NCI-H446 treated with DMSO at 0.1 percent for 48 hours (cell line): Measurements from ENCODE around the gene USP48.
A peak's percentile ranks its signal among the peaks of the same experiment; 100 is the strongest.

Experiments
- DNase-seq: peaks from one replicate; lab custom pipeline; 2025; lab: John Stamatoyannopoulos, UW

The USP48 gene

DNA sequence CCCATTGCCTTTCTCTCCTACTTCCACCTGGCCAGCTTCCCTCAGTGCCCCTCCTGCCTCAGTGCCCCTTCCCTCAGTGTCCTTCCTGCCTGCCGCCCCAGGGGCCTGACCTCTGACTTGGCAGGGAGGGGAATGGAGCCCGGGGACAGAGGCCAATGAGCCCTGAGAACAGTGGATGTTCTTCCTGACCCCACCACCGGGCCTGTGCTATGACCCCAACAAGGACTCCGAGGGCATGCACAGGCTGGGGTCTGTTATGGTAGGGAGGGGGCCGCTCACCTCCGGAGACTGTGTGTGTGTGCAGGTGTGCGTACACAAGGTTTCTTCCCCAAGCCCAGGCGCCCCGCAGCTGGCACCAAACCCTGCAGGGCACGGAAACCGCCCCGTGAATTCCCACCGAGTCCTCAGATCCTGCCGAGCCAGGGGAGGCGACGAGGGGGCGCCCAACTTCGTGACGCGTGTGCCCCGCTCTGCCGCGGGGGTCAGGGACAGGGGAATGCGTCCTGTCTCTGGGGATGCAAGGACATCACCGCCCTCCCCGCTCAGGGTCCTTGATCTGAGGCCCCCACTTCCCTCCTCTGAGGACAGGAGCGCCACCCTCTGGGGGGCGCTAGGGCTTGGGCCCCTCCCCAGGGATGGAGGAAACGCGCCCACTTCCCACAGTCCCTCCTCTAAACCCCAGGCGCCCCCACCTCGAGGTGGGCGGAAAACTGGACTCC, 114.6 kb downstream of the USP48 start:
- no peak for DNase-seq

DNA sequence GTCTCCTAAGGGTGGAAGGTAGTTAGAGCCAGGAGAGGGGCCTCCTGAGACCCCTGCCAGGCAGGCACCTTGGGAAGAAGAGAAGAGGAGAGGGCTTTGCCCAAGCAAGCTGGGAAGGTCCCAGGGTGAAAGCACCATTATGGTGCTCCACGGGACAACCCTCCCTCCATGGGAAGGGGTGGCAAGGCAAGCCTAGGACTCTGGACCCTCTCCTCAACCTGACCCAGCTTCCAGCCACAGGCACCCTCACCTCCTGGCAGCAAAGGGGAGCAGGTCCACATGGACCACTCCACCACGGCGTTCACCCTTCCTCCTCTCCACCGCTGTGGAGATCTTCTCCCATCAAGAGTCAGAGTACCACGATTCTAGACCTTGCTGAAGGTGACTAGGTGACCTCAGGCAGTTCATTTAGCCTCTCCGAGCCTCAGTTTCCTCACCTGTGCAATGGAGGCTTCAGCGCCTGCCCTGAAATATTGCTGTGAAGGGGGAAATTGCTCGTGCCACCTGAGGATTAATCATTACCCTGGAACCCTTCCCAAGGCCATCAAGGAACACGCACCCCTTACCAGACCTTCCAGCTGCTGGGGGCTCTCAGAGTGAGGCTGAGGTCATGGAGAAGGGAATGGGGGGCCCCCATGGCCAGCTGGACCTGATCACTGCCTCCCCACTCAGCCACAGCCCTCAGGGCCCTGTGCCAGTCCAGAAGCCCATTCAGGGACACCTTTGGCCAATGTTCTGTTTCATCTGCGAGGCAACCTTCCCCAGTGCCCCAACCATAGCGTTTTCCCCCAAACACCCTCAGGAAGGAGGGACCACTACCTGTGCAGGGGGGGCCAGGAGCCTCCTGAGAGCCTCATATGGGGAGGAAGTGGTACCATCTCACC, 115.4 kb downstream of the USP48 start:
- DNase-seq, result no peak

DNA sequence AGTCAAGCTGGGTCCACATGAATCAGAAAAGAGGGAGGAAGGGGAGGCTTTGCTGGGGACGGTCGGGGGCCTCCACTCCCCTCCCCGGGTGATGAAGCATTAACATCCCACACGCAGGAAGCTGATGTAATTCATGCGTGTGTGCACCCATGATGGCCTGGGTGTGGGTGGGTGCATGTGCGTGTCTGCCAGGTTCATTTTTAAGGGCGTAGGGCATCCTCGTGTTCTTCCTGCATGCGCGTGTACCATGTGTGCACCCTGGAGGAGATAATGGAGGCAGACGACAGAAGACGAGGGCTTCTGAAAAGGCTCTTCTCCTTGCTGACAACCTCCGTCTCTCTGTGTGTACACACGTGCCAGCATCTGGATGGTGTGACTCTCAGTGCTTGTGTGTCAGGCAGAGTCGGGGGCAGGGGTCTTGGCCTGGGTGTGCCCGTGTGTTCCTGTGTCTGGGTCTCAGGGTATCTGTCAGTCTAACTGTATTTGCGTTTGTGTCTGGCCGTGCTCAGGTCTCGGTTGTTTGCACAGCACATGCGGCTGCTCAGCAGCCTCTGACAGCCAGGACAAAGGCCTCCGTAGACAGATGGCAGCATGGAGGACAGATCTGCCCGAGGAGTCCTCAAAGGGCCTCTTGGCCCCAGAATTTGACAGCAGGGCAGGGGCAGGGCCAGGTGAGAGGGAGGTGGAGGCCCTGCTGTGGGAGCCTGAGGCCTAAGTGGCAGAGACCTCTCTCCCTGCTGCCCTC, 116.2 kb downstream of the USP48 start:
- DNase-seq, result no peak

DNA sequence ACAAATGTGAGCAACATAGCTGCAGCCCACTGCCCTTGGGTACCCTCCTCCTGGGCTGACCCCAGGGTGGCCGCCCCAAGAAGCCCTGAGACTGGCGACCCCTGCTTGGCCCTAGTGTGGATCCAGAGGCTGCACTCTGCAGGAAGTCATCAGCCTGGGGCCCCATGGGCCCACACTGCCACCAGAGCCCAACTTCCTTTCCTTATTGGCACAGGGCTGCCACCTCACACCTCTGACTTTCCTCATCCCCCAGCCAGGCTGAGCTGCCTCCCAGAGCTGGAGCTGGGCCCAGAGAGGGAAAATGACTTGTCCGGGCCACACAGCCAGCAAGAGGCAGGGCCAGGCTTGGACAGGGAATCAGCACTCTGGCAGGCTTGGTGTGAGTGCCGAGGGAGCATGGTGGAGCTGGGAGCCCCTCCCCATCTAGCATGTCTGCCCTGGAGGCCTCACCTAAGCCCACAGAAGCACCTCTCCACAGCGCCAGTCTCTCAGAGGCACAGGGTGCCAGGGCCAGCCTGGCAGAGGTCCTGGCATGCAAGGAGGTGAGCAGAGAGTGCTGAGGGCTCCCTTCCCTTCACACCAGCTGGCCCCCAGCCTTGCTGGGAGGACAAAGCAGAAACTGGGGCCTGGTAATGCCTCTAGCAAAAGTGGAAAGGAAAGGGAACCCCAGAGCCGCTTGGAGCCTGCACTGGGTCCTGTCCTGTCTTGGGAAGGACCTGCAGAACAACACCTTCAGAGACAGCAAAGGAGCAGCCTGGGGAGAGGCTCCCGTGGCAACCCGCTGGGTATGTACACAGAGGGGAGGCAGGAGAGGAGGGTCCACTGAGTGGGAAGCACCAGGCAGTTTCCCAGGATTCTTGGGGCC, 117.0 kb downstream of the USP48 start:
- DNase-seq, result peak; percentile 43

DNA sequence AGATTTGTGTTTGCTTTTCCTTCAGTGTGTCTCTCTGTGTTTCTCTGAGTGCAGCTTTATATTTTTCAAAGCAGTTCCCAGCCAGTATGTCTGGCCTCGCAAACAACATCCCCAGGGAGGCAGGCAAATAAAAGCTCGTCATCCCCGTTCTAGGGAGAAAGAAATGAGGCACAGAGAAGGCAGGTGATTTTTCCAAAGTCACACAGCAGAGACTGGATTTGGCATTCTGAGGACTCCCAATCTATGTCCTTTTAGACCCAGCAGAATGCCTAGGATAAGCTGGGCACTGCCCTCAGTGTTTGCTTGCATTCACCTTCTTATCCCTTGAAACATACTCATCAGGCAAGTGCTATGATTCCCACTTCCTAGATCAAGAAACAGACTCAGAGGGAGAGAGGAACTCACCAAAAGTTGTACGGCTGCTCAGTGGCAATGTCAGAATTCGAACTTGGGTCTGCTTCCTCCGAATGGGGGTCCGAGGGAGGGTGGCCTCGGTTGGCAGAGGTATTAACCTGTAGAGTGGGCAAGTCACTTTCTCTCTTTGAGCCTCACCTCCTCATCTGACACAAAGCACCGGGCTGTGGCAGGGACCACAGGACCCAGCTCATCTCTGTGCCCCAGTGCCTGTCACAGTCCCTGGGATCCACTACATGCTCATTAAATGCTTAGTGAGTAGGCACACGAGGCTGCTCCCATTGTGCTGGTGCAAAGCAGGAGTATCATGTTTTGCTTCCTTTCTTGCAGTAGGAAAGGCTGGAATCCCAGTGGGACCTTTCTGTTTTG, 118.0 kb downstream of the USP48 start:
- DNase-seq, result no peak

DNA sequence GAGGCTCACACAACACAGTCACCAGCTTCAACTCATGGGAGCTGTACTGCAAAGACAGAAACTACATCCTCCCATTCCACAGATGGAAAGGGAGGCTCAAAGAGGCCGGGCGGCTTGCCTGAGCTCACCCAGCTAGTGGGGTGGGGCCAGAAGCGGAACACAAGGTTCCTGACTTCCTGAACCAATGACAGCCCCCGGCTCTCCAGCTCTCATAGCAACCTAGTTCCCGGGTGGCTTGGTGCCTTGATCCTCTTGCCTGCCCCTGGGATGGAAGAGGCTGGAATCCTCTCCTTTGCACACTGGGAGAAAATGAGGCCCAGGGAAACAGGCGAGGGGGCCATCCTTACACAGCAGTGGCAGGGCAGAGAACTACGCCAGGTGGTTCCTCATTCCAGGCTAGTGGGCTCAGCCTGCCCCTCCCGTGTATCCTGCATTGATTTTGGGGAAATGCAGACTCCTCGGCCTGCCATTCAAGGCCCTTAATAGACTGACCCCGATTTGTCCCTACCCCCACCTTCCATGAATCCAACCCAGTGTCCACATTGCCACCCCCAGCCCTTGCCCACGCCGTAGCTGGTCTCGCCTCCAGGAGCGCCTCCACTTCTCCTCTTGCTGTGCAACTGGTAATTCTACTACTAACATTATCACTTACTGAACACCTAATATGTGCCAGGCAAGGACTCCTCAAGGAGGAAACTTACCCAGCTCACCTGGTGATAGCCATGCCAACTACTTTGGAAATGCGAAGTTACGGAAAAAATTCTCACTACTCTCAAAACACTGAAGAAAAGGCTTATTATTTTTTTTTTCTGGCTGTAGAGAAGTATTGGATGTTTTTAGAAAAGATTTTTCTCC, 118.8 kb downstream of the USP48 start:
- no peak for DNase-seq

DNA sequence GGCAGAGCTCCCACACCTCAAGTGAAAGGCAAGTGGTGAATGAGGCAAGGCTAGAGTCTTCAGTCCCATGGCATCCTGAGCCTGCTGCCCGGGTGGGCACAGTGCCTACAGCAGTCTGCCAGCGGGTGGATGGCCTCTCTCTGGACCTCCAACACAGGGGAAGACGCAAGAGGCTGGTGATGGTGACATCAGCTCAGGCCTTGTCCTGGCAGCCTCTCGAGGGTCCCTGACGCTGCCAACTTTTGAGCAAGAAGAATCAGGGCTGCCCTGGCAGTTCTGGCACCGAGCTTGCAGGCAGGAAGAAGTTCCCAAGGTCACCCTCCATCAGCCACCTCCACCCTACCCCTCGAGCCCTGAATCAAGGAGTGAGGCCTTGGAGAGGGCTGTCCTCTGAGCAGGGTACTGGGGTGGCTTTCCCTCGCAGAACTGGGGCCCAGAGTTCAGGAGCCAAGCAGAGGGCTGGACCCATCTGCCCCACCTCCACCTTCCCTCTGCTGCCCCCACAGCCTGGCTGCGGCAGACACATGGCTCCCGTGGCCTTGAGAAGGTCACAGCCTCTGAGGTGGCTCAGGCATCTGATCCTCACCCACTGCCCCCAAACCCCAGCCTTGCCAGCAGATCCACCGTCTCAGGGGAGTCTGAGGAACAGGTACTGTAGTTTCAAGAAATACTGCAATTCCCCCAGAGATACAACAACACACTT, 119.5 kb downstream of the USP48 start:
- DNase-seq, result peak; percentile 21

DNA sequence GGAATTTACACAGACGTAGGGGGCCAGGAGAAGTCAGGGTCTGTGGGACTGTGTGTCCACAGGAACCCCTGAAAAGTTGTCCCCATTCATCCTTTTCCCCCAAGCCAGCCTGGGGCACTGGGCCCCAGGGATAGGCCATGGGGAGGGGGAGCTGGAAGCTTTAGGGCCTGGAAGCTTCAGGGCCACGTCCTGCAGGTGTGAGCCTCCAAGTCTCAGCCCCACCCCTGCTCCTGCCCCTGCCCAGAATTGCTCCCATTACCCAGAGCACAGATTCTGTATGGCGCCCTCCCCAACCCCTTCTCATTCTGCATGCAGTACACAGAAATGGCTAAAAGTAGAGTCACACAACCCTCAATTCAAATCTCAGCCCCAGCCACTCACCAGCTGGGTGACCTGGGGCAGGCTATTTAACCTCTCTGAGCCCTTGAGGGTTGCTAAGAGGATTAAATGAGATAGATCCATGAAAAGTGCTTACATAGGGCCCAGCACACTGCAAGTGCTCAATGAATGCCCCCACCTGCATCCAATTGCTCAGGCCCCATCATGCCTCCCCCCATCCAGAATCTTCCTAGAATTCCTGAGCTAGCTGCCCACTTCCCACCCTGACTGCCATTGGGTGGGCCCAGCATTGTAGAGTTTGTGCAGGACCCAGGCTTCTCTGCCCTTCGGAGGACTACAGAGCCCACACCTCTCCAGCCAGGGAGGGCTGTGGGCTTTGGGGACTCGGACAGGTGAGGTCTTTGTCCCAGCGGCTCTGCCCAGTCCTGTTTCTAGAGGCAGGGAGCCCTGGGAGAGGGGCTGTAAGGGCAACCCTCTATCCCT, 120.3 kb downstream of the USP48 start:
- no peak for DNase-seq

DNA sequence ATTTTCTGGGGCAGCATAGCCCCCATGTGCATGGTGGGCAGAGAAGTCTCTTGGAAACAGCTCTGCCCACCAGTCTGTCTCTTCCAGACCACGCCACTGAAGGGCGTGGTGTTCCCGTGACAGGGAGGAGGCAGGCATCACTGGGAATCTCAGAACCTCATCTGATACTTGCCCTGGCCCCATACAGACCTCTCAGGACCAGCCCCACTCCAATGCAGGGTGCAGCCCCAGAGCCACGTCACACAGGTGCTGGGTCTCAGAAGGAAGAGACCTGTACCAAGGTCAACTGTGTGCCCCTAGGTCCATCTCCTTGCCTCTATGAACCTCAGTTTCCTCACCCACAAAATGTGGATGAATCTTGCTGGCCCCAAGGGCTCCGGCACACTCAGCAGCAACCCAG, 121.1 kb downstream of the USP48 start:
- no peak for DNase-seq

DNA sequence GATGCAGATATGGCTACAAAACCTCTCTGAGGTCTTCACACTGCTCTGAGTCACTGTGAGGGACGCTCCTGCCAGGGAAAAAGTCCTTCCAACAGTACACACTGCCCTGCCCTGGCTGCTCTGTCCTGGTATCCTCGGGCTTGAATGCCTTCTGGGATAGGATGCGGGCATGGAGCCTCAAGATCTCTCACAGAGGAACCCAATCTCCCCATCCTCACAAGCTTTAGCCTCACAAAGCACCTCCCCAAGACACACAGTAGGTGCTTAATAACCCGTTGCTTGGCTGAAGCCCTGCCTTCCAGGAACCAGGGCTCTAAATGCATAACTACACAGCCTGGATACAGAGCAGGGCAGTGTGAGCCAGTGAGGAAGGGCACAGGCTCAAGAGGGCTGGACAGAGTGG, 123.0 kb downstream of the USP48 start:
- DNase-seq, result no peak

DNA sequence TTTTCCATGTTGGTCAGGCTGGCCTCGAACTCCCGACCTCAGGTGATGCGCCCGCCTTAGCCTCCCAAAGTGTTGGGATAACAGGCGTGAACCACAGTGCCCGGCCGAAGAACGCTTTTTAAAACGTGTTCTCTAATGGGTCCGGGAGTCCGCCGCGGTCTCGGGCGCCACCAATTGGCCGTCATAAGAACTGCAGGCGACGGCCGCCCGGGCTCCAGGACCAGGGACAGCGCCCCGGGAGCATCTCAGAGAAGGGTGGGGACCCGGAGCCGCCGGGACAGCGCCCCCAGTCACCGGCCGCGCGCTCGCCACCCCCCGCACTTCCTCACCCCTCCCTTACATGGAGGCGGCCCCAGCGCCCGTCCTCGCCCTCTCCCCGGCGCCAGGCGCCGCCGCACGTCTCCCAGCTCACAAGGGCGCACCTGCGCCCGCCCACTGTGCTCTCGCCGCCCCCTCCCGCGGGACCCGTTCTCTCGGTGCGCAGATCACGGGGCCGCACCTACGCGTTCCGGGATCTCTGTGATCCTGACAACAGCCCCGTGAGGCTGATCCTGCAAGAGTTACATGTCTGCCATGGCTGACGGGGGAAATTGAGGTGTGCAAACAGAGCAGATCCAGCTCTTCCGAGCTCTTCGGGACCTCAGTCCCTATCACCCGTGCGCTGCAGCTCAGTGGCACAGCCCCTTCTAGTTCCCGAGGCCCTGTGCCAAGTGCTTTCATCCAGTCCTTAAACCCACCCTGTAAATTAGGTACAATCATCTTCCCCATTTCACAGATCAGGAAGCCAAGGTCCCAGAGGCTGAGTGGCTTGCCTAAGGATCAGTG, 123.6 kb downstream of the USP48 start:
- peak; percentile 18 for DNase-seq

DNA sequence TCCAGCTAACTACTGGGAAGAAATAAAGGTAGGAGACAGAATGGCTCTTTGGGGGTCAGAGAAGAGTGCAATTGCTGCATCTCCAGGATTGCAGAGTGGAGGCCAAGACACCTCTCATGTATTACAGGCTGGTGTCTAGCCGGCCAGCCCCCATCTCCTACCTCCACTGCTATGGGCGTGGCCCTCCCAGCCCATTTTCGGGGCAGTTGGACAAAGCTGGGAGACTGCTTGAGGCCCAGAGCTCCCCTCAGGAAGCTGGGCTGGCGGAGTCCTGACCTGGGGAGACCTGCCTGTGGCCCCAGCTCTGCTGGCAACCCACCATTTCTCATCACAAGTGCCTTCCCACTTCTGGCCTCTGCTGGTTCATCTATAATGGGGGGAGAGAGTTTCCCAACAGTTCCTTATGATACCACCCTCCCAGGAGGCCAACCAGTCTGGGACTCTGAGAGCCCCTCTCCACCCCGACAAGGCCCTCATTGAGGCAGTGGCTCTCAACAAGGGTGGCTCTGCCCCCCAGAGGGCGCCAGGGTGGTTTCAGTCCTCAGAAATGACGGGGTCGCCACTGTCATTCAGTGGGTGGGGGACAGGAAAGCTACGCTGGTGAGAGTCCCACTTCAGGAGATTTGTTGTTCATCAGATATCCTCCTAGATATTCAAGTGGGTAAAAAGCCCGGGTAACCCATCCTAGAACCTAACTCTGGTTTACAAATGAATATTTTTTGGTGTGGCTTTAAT, 125.3 kb downstream of the USP48 start:
- DNase-seq, result no peak

DNA sequence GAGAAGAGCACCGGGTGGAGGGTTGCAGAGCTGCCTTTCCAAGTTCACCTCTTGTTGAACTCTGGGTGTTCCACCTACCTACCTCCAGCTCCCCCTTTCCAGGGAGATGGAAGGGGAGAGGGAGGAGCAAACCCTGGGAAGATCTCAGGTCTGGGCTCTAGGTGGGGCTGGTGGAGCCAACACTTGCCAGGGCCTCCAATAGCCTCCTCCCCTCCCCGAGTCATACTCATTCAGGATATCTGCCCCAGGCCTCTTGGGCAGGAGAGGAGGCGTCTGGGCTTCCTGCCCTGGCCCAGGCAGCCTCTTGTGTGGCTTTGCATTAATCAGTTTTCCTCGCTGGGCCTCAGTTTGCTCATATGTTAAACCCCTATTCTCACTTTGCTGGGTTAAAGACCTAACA, 127.2 kb downstream of the USP48 start:
- no peak for DNase-seq

DNA sequence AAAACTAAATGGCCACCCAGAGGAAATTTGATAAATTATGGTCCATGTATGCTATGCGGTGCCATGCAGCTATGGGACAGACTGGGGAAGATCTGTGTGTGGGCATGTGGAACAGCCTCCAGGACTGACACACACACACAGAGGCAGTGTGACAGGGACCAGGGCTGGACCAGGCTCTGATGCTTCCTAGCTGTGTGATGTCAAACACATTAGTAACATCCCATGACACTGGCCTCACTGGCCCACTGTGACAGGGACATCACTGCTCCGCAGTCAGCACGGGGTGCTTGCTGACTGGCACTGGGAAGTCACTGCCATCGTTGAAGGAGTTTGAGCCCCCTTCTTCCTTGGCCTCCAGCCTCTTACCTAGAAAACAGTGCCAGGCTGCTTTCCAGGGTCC, 127.7 kb downstream of the USP48 start:
- no peak for DNase-seq

DNA sequence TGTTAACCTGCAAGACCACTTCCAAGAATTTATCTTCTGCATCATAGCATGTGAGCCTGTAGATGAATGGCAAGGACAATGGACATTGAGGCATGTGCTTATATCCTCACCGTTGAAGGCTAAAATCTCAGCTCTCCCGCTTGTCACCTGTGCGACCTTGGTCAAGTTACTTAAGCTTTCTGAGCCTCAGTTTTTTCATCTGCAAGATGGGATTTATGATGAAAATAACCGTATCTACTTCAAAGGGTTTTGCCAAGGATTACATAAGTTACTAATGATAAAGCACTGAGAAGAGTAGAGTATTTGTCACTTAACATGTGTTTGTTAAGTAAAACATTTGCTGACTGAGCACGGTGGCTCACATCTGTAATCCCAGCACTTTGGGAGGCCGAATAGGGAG, 128.7 kb downstream of the USP48 start:
- no peak for DNase-seq

DNA sequence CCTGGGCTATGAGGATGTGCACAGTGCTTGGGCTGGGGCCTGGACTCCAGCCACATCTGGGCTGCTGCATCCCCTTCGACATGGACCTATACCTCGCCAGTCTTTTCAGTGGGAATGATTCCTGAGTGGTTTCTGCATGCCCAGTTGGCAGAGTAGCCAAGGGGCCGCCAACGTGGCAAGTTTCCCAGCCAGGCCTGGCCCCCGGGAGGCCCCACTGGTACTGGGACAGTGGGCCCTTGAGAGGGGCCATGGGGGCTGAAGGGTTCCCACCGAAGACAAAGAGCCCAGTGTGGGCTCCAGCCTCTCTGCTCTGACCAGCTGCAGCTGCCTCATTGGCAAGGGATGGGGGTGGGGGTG, 129.2 kb downstream of the USP48 start:
- DNase-seq, result no peak
